Ovary (tissue), 9 donors: ENCODE results near the gene DSCAML1. TPM values are rescaled to one million over a fixed set of nuclear protein-coding genes. Genes with fewer than 3 reads are reported as not detected.

ENCODE experiments used
- DNase-seq, 5 donors: peaks; one replicate each; pipeline ENCODE4 v3.0.0-alpha.2; 2019 to 2020
- H3K27ac ChIP-seq, 2 donors: fragments of 200-600 bp; one replicate each; pipeline versions ENCODE4 v1.5.1 to v1.8.0; 2019 to 2022
- H3K27me3 ChIP-seq: fragments of 200-600 bp; one replicate; pipeline ENCODE4 v1.8.0; 2022
- H3K36me3 ChIP-seq: fragments of 200-600 bp; sonication (generic); one replicate; pipeline ENCODE4 v1.5.1; 2019
- H3K4me1 ChIP-seq: one replicate; pipeline ENCODE4 v1.8.1; 2013; ENCODE audit warnings: mild to moderate bottlenecking, moderate library complexity; ENCODE audit not compliant: insufficient read depth
- H3K4me3 ChIP-seq: fragments of 200-600 bp; sonication (generic); one replicate; pipeline ENCODE4 v1.5.1; 2017
- H3K9me3 ChIP-seq, 2 donors: fragments of 200-600 bp in 1 of 2; sonication (generic) in 1 of 2; one replicate each; pipeline versions ENCODE4 v1.5.1 to v1.8.1; 2013 to 2019; ENCODE audit warnings: mild to moderate bottlenecking in 1 of 2, moderate library complexity in 1 of 2
- EP300 ChIP-seq: sonication (generic); formaldehyde crosslinking; IDR thresholded peaks from one replicate; pipeline ENCODE4 v1.6.1; 2017; ENCODE audit warnings: antibody characterized with exemption
- POLR2A ChIP-seq: fragments of 450-650 bp; IDR thresholded peaks from one replicate; pipeline ENCODE4 v1.6.1; 2017; ENCODE audit warnings: antibody characterized with exemption, mild to moderate bottlenecking, moderate library complexity
- WGBS, 3 donors: extraction: QIAGEN DNeasy Blood & Tissue Kit in 1 of 3; methylation state at CpG; one replicate each; pipeline versions ENCODE4 v1.1.5 to v1.1.7; 2013 to 2017; 5-methylcytosine and 5-hydroxymethylcytosine counted together
- intact Hi-C, 4 donors: fragments of 100-400 bp; cut with DNase I; formaldehyde crosslinking; loops; one replicate each; pipeline versions ENCODE4 v1.11.0 to v1.15.1; 2022 to 2023
- polyA plus RNA-seq, 2 donors: library from polyadenylated mRNA; stranded (reverse); fragments of 200-250 nt in 1 of 2; fragments of 350-450 nt in 1 of 2; fragmentation: Illumina TruSeq in 1 of 2; extraction: RNeasy Lipid Tissue Mini Kit (QIAGEN cat#74804) in 1 of 2; gene quantifications; one replicate each; pipeline ENCODE4 v1.2.3, GENCODE V29; 2013 to 2014
- total RNA-seq, 7 donors: library from RNA; depleted of rRNA in 2 of 7; stranded (reverse); fragments of >200 nt in 2 of 7; fragmentation: NEBNext Ultra II Directional in 3 of 7; extraction: Animal tissue kit (Norgen Biotek cat#: 25700) in 3 of 7; gene quantifications; one replicate each; pipeline versions ENCODE4 v1.1.0 to v1.2.4, GENCODE V29; 2016 to 2023
- TF ChIP-seq, protein P1 (sequence below), 3 donors: fragments of 450-650 bp in 2 of 3; fragments of 200-600 bp in 1 of 3; IDR thresholded peaks; one replicate each; pipeline versions ENCODE4 v1.5.1 to v1.8.0; 2016 to 2022; ENCODE audit warnings: antibody characterized with exemption in 3 of 3, mild to moderate bottlenecking in 1 of 3
- donor health status: DM: no; HTN: no; CAD: no; lungs with moderate emphysema.
- donor health status: DM: no; HTN: no; CAD: no.
- donor health status: Bipolar disorder and iron deficiency.
- donor health status: DM: yes; HTN: yes; CAD: no.
- donor health status: DM: no; HTN: no; CAD: no.
- donor health status: DM: yes; HTN: yes; CAD: no.

Gene DSCAML1
- total and polyA plus RNA-seq, 9 donors: 0.77 to 16.5 (median 10.6) TPM

- DNase-seq: peak in 1 of 5 donors; percentile 13
- Histone ChIP-seq H3K36me3 (no peaks in the 10 kb centered on the region), H3K27ac (no peak overlapping the region), H3K9me3 (no peaks in the 10 kb centered on the region), H3K27me3 (no peaks in the 10 kb centered on the region), H3K4me3 (no peak overlapping the region), H3K4me1 (no peaks in the 10 kb centered on the region)
- intact Hi-C loops: no loop called here
- TF ChIP-seq, protein P1, sequence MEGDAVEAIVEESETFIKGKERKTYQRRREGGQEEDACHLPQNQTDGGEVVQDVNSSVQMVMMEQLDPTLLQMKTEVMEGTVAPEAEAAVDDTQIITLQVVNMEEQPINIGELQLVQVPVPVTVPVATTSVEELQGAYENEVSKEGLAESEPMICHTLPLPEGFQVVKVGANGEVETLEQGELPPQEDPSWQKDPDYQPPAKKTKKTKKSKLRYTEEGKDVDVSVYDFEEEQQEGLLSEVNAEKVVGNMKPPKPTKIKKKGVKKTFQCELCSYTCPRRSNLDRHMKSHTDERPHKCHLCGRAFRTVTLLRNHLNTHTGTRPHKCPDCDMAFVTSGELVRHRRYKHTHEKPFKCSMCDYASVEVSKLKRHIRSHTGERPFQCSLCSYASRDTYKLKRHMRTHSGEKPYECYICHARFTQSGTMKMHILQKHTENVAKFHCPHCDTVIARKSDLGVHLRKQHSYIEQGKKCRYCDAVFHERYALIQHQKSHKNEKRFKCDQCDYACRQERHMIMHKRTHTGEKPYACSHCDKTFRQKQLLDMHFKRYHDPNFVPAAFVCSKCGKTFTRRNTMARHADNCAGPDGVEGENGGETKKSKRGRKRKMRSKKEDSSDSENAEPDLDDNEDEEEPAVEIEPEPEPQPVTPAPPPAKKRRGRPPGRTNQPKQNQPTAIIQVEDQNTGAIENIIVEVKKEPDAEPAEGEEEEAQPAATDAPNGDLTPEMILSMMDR (IDR thresholded peaks at IDR 0.05): no peak
- TF ChIP-seq POLR2A (no peak), EP300 (no peak)
- 76 to 83% (median 82%) methylated on average over 13 to 14 of the region's 14 CpGs for WGBS, 3 donors
Measured at GRCh38 chr11:117748771-117749540, 48.1 kb downstream of the DSCAML1 start.

- DNase-seq: no peak
- Histone ChIP-seq H3K27ac (no peak overlapping the region), H3K4me1 (no peaks in the 10 kb centered on the region), H3K27me3 (no peaks in the 10 kb centered on the region), H3K36me3 (no peaks in the 10 kb centered on the region), H3K4me3 (no peak overlapping the region), H3K9me3 (no peaks in the 10 kb centered on the region)
- TF ChIP-seq, protein P1 (IDR thresholded peaks at IDR 0.05): no peak
- no peak for TF ChIP-seq EP300
- no peak for TF ChIP-seq POLR2A
- intact Hi-C loops: no loop called here
- WGBS, 3 donors: 80 to 95% (median 93%) methylated on average over 3 of the region's 3 CpGs
Measured at GRCh38 chr11:117747892-117748291, 49.1 kb downstream of the DSCAML1 start.

GRCh38 chr11:117745346-117745745 is 51.7 kb downstream of the DSCAML1 start:
- DNase-seq: no peak
- H3K4me1 ChIP-seq: no peaks in the 10 kb centered on the region
- H3K9me3 ChIP-seq: no peaks in the 10 kb centered on the region
- 73 to 77% (median 77%) methylated on average over 7 of the region's 7 CpGs for WGBS, 3 donors
- intact Hi-C loops: no loop called here
- no peaks in the 10 kb centered on the region for H3K27me3 ChIP-seq
- TF ChIP-seq EP300 (no peak), POLR2A (no peak)
- TF ChIP-seq, protein P1 (IDR thresholded peaks at IDR 0.05): no peak
- H3K36me3 ChIP-seq: no peaks in the 10 kb centered on the region
- H3K4me3 ChIP-seq: no peak overlapping the region
- no peak overlapping the region for H3K27ac ChIP-seq

DNA sequence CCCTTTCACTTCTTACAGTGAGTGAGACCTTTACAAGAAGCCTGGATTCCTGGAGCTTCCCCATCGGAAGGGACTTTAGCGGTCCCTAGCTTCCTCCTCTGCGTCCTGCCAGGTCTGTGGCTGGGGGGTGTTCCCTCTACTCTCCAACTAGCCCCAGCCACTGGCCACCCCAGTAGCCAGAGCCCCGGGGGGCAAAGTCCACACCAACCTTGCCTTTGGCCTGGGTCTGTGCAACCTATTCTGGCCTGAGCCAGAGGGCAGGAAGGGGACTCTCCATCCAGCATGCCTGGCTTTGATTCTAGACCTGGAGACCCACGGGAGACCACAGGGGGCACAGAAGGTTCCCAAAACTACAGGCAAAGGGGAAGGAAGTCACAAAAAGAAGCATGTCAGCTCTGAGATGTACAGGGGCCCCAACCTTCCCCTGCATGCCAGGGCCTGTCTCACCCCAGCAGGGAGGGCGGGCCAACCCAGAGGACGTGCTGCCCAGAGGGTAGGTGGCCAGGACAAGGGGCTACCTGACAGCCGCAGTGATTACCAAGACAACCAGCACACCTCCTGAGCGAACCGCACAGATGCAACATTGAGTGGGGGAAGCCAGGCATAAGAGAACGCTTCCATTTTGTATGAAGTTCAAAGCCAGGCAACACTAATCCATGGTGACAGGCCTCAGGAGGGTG is 52.4 kb downstream of the DSCAML1 start:
- H3K27ac ChIP-seq: no peak overlapping the region
- intact Hi-C loops: no loop called here
- no peak for DNase-seq
- H3K9me3 ChIP-seq: no peaks in the 10 kb centered on the region
- no peaks in the 10 kb centered on the region for H3K36me3 ChIP-seq
- H3K4me3 ChIP-seq: no peak overlapping the region
- H3K27me3 ChIP-seq: no peaks in the 10 kb centered on the region
- H3K4me1 ChIP-seq: no peaks in the 10 kb centered on the region
- no peak for TF ChIP-seq EP300
- TF ChIP-seq, protein P1 (IDR thresholded peaks at IDR 0.05): no peak
- TF ChIP-seq POLR2A: no peak
- WGBS, 3 donors: 81 to 86% (median 86%) methylated on average over 11 of the region's 11 CpGs
